MCF 10A (cell line): ENCODE data around the gene SPSB1. TPM values are rescaled to one million over a fixed set of nuclear protein-coding genes. Genes with fewer than 3 reads are reported as not detected.

Experiments used
- BruUV-seq: library from RNA; stranded (reverse); fragments of 400-500 nt; replicated peaks from 2 replicates; lab custom pipeline; 2021; lab: Mats Ljungman, UMichigan
- CTCF ChIA-PET: fragments of 300-600 bp; sonication (Branson Sonifier 250); formaldehyde crosslinking; extraction: SDS; loops from one replicate; lab custom pipeline; 2021; ENCODE audit warnings: antibody characterized with exemption, inconsistent platforms; lab: Yijun Ruan, JAX
- POLR2A ChIA-PET: fragments of 300-600, 350-650 bp; sonication (Branson Sonifier 250); formaldehyde crosslinking; extraction: SDS; loops from one replicate; lab custom pipeline; 2020; ENCODE audit warnings: antibody characterized with exemption, inconsistent platforms; lab: Yijun Ruan, JAX
- DNase-seq: peaks from one replicate; pipeline ENCODE4 v3.0.0-alpha.2; 2018; ENCODE audit not compliant: unreplicated experiment
- H3K27ac Mint-ChIP-seq: one replicate; pipeline ENCODE4 v1.8.0; 2022; ENCODE audit warnings: mild to moderate bottlenecking, low read depth, mixed read lengths; ENCODE audit not compliant: unreplicated experiment
- H3K27me3 Mint-ChIP-seq: one replicate; pipeline ENCODE4 v1.8.0; 2022; ENCODE audit warnings: mixed read lengths; ENCODE audit not compliant: insufficient read depth, unreplicated experiment
- H3K36me3 Mint-ChIP-seq: one replicate; pipeline ENCODE4 v1.8.0; 2022; ENCODE audit warnings: mild to moderate bottlenecking, moderate library complexity, mixed read lengths; ENCODE audit not compliant: insufficient read depth, unreplicated experiment
- H3K4me1 Mint-ChIP-seq: one replicate; pipeline ENCODE4 v1.8.0; 2022; ENCODE audit warnings: mixed read lengths; ENCODE audit not compliant: insufficient read depth, unreplicated experiment
- H3K4me3 Mint-ChIP-seq: one replicate; pipeline ENCODE4 v1.8.0; 2022; ENCODE audit warnings: mild to moderate bottlenecking, moderate library complexity, mixed read lengths; ENCODE audit not compliant: unreplicated experiment
- H3K9me3 Mint-ChIP-seq: one replicate; pipeline ENCODE4 v1.8.0; 2022; ENCODE audit warnings: mixed read lengths; ENCODE audit not compliant: unreplicated experiment
- intact Hi-C: fragments of 100-400 bp; cut with micrococcal nuclease; formaldehyde crosslinking; loops from 2 replicates; pipeline ENCODE4 v1.14.1; 2022
- total RNA-seq: library from RNA; stranded (reverse); gene quantifications from 2 replicates; pipeline ENCODE4 v1.2.3, GENCODE V29; 2022
- TF ChIP-seq, protein P1 (sequence below): fragments of 200-600 bp; IDR thresholded peaks from one replicate; pipeline ENCODE4 v1.8.0; 2022; ENCODE audit warnings: antibody characterized with exemption, mild to moderate bottlenecking; ENCODE audit not compliant: unreplicated experiment

SPSB1 gene
- total RNA-seq, 1 experiment from 2014 or later, result 8.2 TPM

DNA sequence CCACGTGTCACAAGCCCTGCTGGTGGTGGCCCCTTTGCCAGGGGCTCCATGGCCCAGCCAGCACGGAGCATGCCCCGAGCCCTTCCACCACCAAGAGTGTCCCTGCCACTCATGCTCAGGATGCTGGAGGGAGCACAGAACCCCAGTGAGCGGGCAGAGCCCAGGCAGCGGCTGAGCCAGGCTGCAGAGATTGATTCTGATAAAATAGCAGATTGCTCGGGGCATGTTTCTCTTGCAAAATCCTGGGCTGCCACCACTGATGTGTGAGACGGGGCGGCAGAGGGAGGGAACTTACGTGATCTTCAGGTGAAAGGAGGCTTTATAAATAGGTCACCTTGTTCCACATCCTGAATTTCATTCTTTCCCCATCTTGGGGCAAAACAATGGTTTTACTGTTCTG, 53.2 kb downstream of the SPSB1 start:
- intact Hi-C loops, result no loop called here
- H3K36me3 Mint-ChIP-seq, result peaks cover 3% of the 10 kb centered on the region
- ChIA-PET POLR2A (no interaction called here), CTCF (no interaction called here)
- DNase-seq, result no peak
- H3K27me3 Mint-ChIP-seq, result no peaks in the 10 kb centered on the region
- peaks cover 15% of the 10 kb centered on the region for H3K4me1 Mint-ChIP-seq
- H3K4me3 Mint-ChIP-seq, result no peak overlapping the region
- TF ChIP-seq, protein P1, sequence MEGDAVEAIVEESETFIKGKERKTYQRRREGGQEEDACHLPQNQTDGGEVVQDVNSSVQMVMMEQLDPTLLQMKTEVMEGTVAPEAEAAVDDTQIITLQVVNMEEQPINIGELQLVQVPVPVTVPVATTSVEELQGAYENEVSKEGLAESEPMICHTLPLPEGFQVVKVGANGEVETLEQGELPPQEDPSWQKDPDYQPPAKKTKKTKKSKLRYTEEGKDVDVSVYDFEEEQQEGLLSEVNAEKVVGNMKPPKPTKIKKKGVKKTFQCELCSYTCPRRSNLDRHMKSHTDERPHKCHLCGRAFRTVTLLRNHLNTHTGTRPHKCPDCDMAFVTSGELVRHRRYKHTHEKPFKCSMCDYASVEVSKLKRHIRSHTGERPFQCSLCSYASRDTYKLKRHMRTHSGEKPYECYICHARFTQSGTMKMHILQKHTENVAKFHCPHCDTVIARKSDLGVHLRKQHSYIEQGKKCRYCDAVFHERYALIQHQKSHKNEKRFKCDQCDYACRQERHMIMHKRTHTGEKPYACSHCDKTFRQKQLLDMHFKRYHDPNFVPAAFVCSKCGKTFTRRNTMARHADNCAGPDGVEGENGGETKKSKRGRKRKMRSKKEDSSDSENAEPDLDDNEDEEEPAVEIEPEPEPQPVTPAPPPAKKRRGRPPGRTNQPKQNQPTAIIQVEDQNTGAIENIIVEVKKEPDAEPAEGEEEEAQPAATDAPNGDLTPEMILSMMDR, result no peak
- H3K27ac Mint-ChIP-seq, result no peak overlapping the region
- H3K9me3 Mint-ChIP-seq, result no peaks in the 10 kb centered on the region
- BruUV-seq, result no TSS peak

DNA sequence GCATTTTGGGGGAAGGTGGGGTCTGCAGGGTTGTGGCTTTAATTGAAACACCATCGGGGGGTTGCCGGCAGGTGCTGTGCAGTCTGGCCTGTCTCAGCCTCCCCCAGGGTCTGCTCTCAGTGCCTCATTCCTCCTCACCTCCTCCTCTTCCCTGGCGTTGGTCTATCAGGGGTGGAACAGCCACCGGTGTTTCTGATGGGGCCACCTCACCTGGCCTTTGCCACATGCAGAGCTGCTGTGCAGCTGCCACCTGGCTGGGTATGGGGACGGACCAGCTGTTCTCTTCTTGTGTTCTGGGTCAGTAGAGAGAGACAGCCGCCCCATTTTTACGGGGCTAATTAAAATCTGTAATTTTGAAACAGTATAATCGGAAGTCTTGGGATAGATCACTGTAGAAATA, 53.9 kb downstream of the SPSB1 start:
- Mint-ChIP-seq H3K4me3 (no peak overlapping the region), H3K27ac (no peak overlapping the region), H3K27me3 (no peaks in the 10 kb centered on the region), H3K9me3 (no peaks in the 10 kb centered on the region), H3K4me1 (peaks cover 22% of the 10 kb centered on the region), H3K36me3 (peaks cover 5% of the 10 kb centered on the region)
- TF ChIP-seq, protein P1, result no peak
- ChIA-PET POLR2A (no interaction called here), CTCF (interaction anchor here (0.7 kb wide), 1 partner anchor 80 kb away, joined by 5 read pairs; no protein-coding TSS in a partner anchor)
- intact Hi-C loops, result no loop called here
- DNase-seq, result no peak
- no TSS peak for BruUV-seq

DNA sequence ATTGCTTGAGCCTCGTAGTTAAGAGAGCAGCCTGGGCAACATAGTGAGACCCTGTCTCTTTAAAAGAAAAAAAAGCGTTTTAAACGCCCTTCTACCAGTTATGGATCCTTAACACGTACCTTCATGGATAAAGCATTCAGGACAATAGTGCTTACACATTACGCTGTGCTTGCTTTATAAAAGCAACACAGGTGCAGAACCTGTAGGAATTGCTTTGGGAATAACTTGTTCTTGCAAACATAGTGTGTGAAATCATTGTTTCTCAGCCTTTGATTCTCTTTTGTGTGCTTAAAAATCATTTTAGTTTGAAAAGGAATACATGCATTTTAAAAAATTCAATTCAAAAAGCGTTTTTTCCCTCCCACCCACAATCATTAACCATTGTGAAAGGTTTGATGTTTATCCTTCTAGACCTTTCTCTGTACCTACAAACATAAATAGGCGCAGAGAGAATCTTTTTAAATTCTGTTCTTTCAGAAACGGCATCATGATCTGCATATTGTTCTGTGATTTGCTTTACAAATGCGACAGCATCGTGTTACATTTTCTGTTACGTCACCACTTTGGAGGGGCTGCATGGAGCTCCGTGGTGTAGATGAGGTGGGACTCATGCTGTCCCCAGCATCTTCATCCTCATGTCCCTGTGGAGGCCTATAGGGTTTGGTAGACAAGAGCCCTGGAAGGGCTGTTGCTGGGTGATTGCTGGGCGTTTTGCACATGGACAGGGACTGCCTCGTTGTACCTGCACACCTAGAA, 54.6 kb downstream of the SPSB1 start:
- no TSS peak for BruUV-seq
- POLR2A ChIA-PET, result no interaction called here
- TF ChIP-seq, protein P1, result no peak
- peaks cover 5% of the 10 kb centered on the region for H3K36me3 Mint-ChIP-seq
- CTCF ChIA-PET, result interaction anchor here (0.7 kb wide), 1 partner anchor 80 kb away, joined by 5 read pairs; no protein-coding TSS in a partner anchor
- no peaks in the 10 kb centered on the region for H3K27me3 Mint-ChIP-seq
- H3K27ac Mint-ChIP-seq, result no peak overlapping the region
- intact Hi-C loops, result no loop called here
- peaks cover 23% of the 10 kb centered on the region for H3K4me1 Mint-ChIP-seq
- H3K4me3 Mint-ChIP-seq, result no peak overlapping the region
- no peaks in the 10 kb centered on the region for H3K9me3 Mint-ChIP-seq
- no peak for DNase-seq

DNA sequence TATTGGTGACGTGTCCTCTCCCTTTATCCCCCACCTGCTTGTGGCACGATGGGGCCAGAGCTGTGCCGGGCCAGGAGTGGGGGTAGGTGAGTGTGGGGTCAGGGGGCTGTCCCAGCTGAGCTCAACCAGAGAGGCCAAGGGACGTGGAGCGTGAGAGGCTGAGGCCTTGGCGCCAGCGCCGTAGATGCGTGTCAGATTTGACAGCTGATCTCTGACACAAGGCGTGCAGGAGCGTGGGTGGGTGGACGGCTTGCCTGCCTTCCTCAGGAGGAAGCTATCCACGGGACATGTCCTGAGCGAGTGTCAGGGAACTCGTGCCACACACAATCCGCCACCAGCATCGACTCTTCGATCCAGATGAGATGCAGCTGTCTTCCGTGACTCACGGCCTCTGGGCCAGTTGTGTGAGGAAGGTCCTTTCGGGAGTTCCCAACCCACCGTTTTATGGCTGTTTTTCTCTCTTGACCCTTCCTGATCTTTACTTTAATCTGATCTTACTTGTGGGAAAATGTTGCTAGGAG, 56.7 kb downstream of the SPSB1 start:
- DNase-seq, result no peak
- Mint-ChIP-seq H3K4me3 (no peak overlapping the region), H3K27ac (no peak overlapping the region), H3K27me3 (no peaks in the 10 kb centered on the region), H3K36me3 (peaks cover 7% of the 10 kb centered on the region), H3K4me1 (peaks cover 23% of the 10 kb centered on the region), H3K9me3 (no peaks in the 10 kb centered on the region)
- ChIA-PET POLR2A (interaction anchor here (0.8 to 1.1 kb wide), 2 partner anchors 13 to 60 kb away, joined by 3 to 4 read pairs; no protein-coding TSS in a partner anchor), CTCF (interaction anchor here (0.7 to 1.0 kb wide), 2 partner anchors 118 to 141 kb away, joined by 3 read pairs; no protein-coding TSS in a partner anchor)
- no TSS peak for BruUV-seq
- TF ChIP-seq, protein P1, result no peak
- intact Hi-C loops, result no loop called here
